NCI-H2171 (cell line): ENCODE measurements around the gene ZSCAN32.

Source experiments
- DNase-seq: peaks from one replicate; lab custom pipeline; 2025; lab: John Stamatoyannopoulos, UW

Gene ZSCAN32

GRCh38 chr16:3400779-3401688, at the start of gene ZSCAN32, which contains the start of gene ZNF174:
Gene ZSCAN32 (minus strand): TSS chr16:3401004. CDS start chr16:3397557, 3,447 bp downstream.
Gene ZNF174 (plus strand): TSS chr16:3401215. CDS start chr16:3402005, 790 bp downstream.
- DNase-seq: peak; percentile 97

- peak; percentile 19 for DNase-seq
Measured at GRCh38 chr16:3444032-3444388, 43.2 kb upstream of the ZSCAN32 start.

- peak; percentile 83 for DNase-seq
Measured at GRCh38 chr16:3443108-3444031, 42.6 kb upstream of the ZSCAN32 start, which contains the start of the genes NAA60 and ZNF597. Gene NAA60 (plus strand): TSS chr16:3443680. CDS start chr16:3476228, 32,548 bp downstream. Gene ZNF597 (minus strand): TSS chr16:3443504. CDS start chr16:3443153, 351 bp downstream.

- no peak for DNase-seq
Measured at GRCh38 chr16:3439637-3440036, 38.8 kb upstream of the ZSCAN32 start.

- DNase-seq: no peak
Measured at GRCh38 chr16:3434373-3434772, 33.6 kb upstream of the ZSCAN32 start.

- DNase-seq: peak; percentile 34
Measured at GRCh38 chr16:3431779-3432219, 31.0 kb upstream of the ZSCAN32 start.

GRCh38 chr16:3413730-3414379, 13.1 kb upstream of the ZSCAN32 start:
- no peak for DNase-seq

- no peak for DNase-seq
Measured at GRCh38 chr16:3408561-3409197, 7.9 kb upstream of the ZSCAN32 start.

GRCh38 chr16:3401719-3402397, 1.1 kb upstream of the ZSCAN32 start:
- no peak for DNase-seq

- DNase-seq: no peak
Measured at GRCh38 chr16:3400446-3400778, 392 bp downstream of the ZSCAN32 start.

- no peak for DNase-seq
Measured at GRCh38 chr16:3389663-3390338, 11.0 kb downstream of the ZSCAN32 start.

- DNase-seq: no peak
Measured at GRCh38 chr16:3388325-3388724, 12.5 kb downstream of the ZSCAN32 start.

- no peak for DNase-seq
Measured at GRCh38 chr16:3383045-3383448, 17.8 kb downstream of the ZSCAN32 start.

GRCh38 chr16:3377917-3378316, 22.9 kb downstream of the ZSCAN32 start:
- no peak for DNase-seq

- DNase-seq: no peak
Measured at GRCh38 chr16:3375680-3376079, 25.1 kb downstream of the ZSCAN32 start.

- no peak for DNase-seq
Measured at GRCh38 chr16:3369073-3369472, 31.7 kb downstream of the ZSCAN32 start.

- peak; percentile 93 for DNase-seq
Measured at GRCh38 chr16:3364774-3365427, 35.9 kb downstream of the ZSCAN32 start.

GRCh38 chr16:3363793-3364192, 37.0 kb downstream of the ZSCAN32 start:
- DNase-seq: no peak

GRCh38 chr16:3362931-3363330, 37.9 kb downstream of the ZSCAN32 start:
- DNase-seq: no peak

- DNase-seq: no peak
Measured at GRCh38 chr16:3358871-3359270, 41.9 kb downstream of the ZSCAN32 start.
